Measurements from ENCODE around the gene IL1B. TPM values are rescaled to one million over a fixed set of nuclear protein-coding genes. Genes with fewer than 3 reads are reported as not detected.

IL1B gene
- total and polyA plus RNA-seq, 2 of the 8 experiments (the other 6 are each of a cell fraction or from before 2014, with no cell fraction given): not detected

DNA sequence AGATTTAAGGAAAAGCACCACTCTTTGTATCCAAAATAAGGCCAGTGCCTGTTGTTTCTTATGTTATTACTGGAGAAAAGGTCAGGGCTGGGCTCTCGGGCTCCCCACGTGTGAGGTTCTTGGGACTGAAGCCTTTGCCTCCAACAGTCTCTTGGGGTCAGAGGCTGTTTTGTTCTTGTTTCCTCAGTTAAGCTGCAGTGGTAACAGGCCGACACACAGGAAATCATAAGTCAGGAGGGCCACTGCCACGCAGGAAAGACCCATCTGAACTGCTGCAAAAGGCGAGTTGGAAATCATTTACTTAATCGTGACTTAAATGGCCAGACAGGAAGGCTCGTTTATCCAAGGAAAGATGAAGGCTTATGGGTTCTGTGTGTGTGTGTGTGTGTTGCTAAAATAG, 44.1 kb upstream of the IL1B start:
- no peak overlapping the region for H2BK20ac ChIP-seq (ENCODE audit: low read length)
- no peak for TF ChIP-seq CBX8 (IDR thresholded peaks at IDR 0.05; ENCODE audit: borderline replicate concordance, low read depth, low read length)
- TF ChIP-seq RNF2 (IDR thresholded peaks at IDR 0.05; ENCODE audit: borderline replicate concordance, low read depth, low read length, missing control alignments, poor library complexity, severe bottlenecking): no peak
- no peak overlapping the region for H2BK5ac ChIP-seq (ENCODE audit: low read depth, low read length)
- no peak overlapping the region for H3K4me3 ChIP-seq (ENCODE audit: extremely low read depth in 1 of 4, insufficient read depth in 2 of 4, low read depth in 3 of 4, low read length in 4 of 4)
- no peaks in the 10 kb centered on the region for H3K36me3 ChIP-seq (ENCODE audit: control insufficient read depth in 2 of 4, insufficient read depth in 4 of 4, low read length in 3 of 4)
- no peaks in the 10 kb centered on the region for H3K23me2 ChIP-seq (ENCODE audit: low read depth, low read length)
- FAIRE-seq (no peak), DNase-seq (ENCODE audit: low read depth in 1 of 2, low spot score in 2 of 2) (no peak)
- ChIA-PET CTCF (ENCODE audit: partially characterized antibody) (interaction anchor here (1.2 to 9.7 kb wide), 3 partner anchors 66 to 129 kb away, joined by 3 to 178 read pairs (median 3); no protein-coding TSS in a partner anchor), POLR2A (ENCODE audit: partially characterized antibody) (interaction anchor here (0.6 kb wide), 1 partner anchor 42 kb away, joined by 3 read pairs; no protein-coding TSS in a partner anchor)
- H3K79me1 ChIP-seq (ENCODE audit: low read depth, low read length): no peaks in the 10 kb centered on the region; the same call in 1 of the 2 replicates
- H4K5ac ChIP-seq (ENCODE audit: insufficient read length, low read depth, low read length): no peak overlapping the region
- H2AFZ ChIP-seq (ENCODE audit: low read length): 0 out of 2 replicates have a peak overlapping the region, but pooled peaks have one; percentile 5
- H4K91ac ChIP-seq (replicated peaks; ENCODE audit: insufficient read length, low read length): no peak overlapping the region
- H3K9ac ChIP-seq (replicated peaks in 1 of 4; ENCODE audit: extremely low read depth in 1 of 4, low read depth in 3 of 4, low read length in 3 of 4): no peak overlapping the region
- H4K8ac ChIP-seq (ENCODE audit: extremely low read depth, insufficient read depth, low read length): no peak overlapping the region
- 0 out of 7 replicates have a peak, but pooled peaks cover 0 to 2% (median 0%) of the 10 kb centered on the region in 4 experiments for H3K4me1 ChIP-seq (replicated peaks in 1 of 4; ENCODE audit: control insufficient read depth in 3 of 4, insufficient read depth in 4 of 4, low read length in 3 of 4)
- H2BK120ac ChIP-seq (replicated peaks; ENCODE audit: low read depth, low read length): no peak overlapping the region
- H3K27me3 ChIP-seq (replicated peaks in 1 of 4; ENCODE audit: control insufficient read depth in 3 of 4, extremely low read depth in 1 of 4, insufficient read depth in 3 of 4, low read length in 3 of 4): 0 out of 7 replicates have a peak, but pooled peaks cover 0 to 2% (median 0%) of the 10 kb centered on the region in 4 experiments
- WGBS, 2 experiments (ENCODE audit: extremely low coverage in 1 of 2, insufficient coverage in 1 of 2, insufficient read length in 1 of 2, insufficient replicate concordance in 2 of 2, low coverage in 1 of 2, low lambda C conversion rate in 2 of 2, missing lambda C conversion rate in 1 of 2): 94% methylated on average over 7 of the region's 7 CpGs; no CpG with 5 or more reads in 1 of the 2 experiments
- H3K14ac ChIP-seq (ENCODE audit: insufficient read length): no peak overlapping the region
- H3K56ac ChIP-seq (replicated peaks; ENCODE audit: insufficient read length, low read depth, low read length): no peak overlapping the region
- H2AK5ac ChIP-seq (ENCODE audit: low read depth, low read length): no peak overlapping the region
- no peak overlapping the region; the same call in 1 of the 2 replicates for H2BK12ac ChIP-seq (ENCODE audit: low read depth, low read length)
- H2BK15ac ChIP-seq (ENCODE audit: low read length): no peak overlapping the region
- H3K18ac ChIP-seq (ENCODE audit: extremely low read depth, low read length): no peak overlapping the region
- H3K27ac ChIP-seq (ENCODE audit: low read depth, low read length): no peak overlapping the region
- H3K4me2 ChIP-seq (ENCODE audit: insufficient read depth in 1 of 2, low read depth in 2 of 2, low read length in 2 of 2): no peak overlapping the region
- H3K23ac ChIP-seq (ENCODE audit: insufficient read length): no peak overlapping the region
- H3K4ac ChIP-seq (replicated peaks; ENCODE audit: insufficient read length, low read depth, low read length): no peak overlapping the region
- H3K9me3 ChIP-seq (ENCODE audit: insufficient read depth in 2 of 2, low read depth in 1 of 2, low read length in 1 of 2): no peaks in the 10 kb centered on the region
- H4K20me1 ChIP-seq (replicated peaks in 1 of 2; ENCODE audit: control insufficient read depth in 1 of 2, insufficient read depth in 2 of 2, low read length in 2 of 2): no peaks in the 10 kb centered on the region
- no peaks in the 10 kb centered on the region for H3K79me2 ChIP-seq (ENCODE audit: control insufficient read depth in 1 of 2, insufficient read depth in 2 of 2, low read length in 2 of 2)

Measured in H1 (cell line).